ENCODE measurements around the gene EFHD1. TPM values are rescaled to one million over a fixed set of nuclear protein-coding genes. Genes with fewer than 3 reads are reported as not detected.

The EFHD1 gene
- total RNA-seq, 1 donor from 2014 or later: 2.7 TPM

DNA sequence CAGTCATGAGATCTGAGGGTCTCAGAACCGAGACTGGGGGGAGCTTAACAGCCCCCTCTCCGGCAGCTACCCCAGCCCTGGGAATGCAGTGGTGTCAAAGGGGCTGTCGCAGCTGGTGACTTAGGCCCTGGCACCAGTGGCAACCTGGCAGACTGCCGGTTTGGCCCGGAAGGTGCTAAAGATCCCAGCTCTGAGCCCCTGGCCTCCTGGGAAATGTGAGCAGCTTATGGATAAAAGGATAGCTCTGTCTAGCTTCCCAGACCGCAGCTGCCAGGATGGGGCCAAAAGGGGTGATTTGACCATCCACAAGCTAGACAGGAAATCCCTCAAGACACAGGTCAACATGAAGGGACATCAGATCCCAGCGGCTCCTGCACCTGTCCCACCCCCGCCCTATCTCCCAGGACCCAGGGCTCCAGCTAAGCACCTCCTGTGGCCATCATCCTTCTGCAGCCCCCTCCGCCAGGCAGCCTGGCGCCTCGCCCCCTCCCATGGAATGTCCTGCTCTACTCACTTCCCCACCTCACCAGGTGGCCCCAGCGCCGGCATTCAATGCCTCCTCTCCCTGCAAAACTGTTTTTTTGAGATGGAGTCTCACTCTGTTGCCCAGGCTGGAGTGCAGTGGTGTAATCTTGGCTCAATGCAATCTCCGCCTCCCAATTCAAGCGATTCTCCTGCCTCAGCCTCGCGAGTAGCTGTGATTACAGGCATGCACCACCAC, 33.2 kb upstream of the EFHD1 start:
- Mint-ChIP-seq H3K9me3 (ENCODE audit: low read depth) (no peaks in the 10 kb centered on the region), H3K27me3 (peaks cover 16% of the 10 kb centered on the region), H3K4me1 (ENCODE audit: low read depth) (no peaks in the 10 kb centered on the region), H3K27ac (no peak overlapping the region), H3K4me3 (ENCODE audit: low read depth) (no peak overlapping the region), H3K36me3 (ENCODE audit: insufficient read depth) (no peaks in the 10 kb centered on the region)
- TF ChIP-seq, protein P1, sequence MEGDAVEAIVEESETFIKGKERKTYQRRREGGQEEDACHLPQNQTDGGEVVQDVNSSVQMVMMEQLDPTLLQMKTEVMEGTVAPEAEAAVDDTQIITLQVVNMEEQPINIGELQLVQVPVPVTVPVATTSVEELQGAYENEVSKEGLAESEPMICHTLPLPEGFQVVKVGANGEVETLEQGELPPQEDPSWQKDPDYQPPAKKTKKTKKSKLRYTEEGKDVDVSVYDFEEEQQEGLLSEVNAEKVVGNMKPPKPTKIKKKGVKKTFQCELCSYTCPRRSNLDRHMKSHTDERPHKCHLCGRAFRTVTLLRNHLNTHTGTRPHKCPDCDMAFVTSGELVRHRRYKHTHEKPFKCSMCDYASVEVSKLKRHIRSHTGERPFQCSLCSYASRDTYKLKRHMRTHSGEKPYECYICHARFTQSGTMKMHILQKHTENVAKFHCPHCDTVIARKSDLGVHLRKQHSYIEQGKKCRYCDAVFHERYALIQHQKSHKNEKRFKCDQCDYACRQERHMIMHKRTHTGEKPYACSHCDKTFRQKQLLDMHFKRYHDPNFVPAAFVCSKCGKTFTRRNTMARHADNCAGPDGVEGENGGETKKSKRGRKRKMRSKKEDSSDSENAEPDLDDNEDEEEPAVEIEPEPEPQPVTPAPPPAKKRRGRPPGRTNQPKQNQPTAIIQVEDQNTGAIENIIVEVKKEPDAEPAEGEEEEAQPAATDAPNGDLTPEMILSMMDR (IDR thresholded peaks at IDR 0.05; ENCODE audit: unreplicated experiment): no peak
- no peak for DNase-seq (ENCODE audit: low spot score, unreplicated experiment)

DNA sequence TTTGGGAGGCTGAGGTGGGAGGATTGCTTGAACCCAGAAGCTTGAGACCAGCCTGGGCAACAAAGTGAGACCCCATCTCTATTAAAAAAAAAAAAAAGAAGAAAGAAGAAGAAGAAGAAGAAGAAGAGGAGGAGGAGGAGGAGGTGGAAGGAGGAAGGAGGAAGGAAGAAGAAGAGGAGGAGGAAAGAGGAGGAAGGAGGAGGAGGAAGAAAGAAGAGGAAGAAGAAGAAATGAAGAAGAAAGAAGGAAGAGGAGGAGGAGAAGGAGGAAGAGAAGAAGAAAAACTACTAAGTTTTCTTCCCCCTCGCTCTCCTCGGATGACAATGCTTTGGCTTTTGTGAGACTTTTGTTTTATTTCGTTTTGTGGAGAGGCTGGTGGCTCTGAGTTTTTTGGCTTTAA, 30.1 kb upstream of the EFHD1 start:
- no peaks in the 10 kb centered on the region for H3K36me3 Mint-ChIP-seq (ENCODE audit: insufficient read depth)
- H3K27ac Mint-ChIP-seq: no peak overlapping the region
- H3K4me1 Mint-ChIP-seq (ENCODE audit: low read depth): no peaks in the 10 kb centered on the region
- H3K4me3 Mint-ChIP-seq (ENCODE audit: low read depth): no peak overlapping the region
- no peak for DNase-seq (ENCODE audit: low spot score, unreplicated experiment)
- H3K27me3 Mint-ChIP-seq: peaks cover 16% of the 10 kb centered on the region
- no peaks in the 10 kb centered on the region for H3K9me3 Mint-ChIP-seq (ENCODE audit: low read depth)
- TF ChIP-seq, protein P1 (IDR thresholded peaks at IDR 0.05; ENCODE audit: unreplicated experiment): no peak

DNA sequence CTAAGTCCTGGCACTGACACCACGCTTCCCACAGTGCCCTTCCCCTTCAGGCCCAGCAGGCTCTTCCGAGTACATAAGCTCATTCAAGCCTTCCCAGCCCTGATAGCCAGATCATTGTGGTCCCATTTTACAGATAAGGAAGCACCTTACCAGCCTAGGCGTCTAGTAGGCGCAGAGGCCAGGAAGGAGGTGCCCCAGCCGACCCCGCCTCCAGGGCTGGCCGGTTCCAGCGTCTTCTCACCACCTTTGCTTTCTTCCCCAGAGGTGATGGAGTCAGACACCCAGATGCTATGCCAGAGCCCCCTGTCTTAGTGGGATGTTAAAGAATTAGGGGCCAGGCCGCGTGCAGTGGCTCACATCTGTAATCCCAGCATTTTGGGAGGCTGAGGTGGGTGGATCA, 28.9 kb upstream of the EFHD1 start:
- Mint-ChIP-seq H3K27me3 (peaks cover 16% of the 10 kb centered on the region), H3K36me3 (ENCODE audit: insufficient read depth) (no peaks in the 10 kb centered on the region), H3K27ac (no peak overlapping the region), H3K4me3 (ENCODE audit: low read depth) (no peak overlapping the region), H3K4me1 (ENCODE audit: low read depth) (no peaks in the 10 kb centered on the region), H3K9me3 (ENCODE audit: low read depth) (no peaks in the 10 kb centered on the region)
- no peak for DNase-seq (ENCODE audit: low spot score, unreplicated experiment)
- TF ChIP-seq, protein P1 (IDR thresholded peaks at IDR 0.05; ENCODE audit: unreplicated experiment): no peak

DNA sequence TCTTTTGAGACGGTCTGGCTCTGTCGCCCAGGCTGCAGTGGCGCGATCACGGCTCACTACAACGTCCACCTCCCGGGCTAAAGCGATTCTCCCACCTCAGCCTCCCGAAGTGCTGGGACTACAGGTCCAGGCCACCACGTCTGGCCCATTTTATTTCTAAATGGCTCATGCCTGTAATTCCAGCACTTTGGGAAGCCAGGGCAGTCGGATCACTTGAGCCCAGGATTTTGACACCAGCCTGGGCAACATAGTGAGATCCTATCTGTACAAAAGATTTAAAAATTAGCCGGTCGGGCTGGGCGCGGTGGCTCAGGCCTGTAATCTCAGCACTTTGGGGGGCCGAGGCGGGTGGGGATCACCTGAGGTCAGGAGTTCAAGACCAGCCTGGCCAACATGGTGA, 26.4 kb upstream of the EFHD1 start:
- H3K4me1 Mint-ChIP-seq (ENCODE audit: low read depth): no peaks in the 10 kb centered on the region
- no peak overlapping the region for H3K4me3 Mint-ChIP-seq (ENCODE audit: low read depth)
- H3K9me3 Mint-ChIP-seq (ENCODE audit: low read depth): no peaks in the 10 kb centered on the region
- DNase-seq (ENCODE audit: low spot score, unreplicated experiment): no peak
- H3K36me3 Mint-ChIP-seq (ENCODE audit: insufficient read depth): no peaks in the 10 kb centered on the region
- H3K27ac Mint-ChIP-seq: no peak overlapping the region
- TF ChIP-seq, protein P1 (IDR thresholded peaks at IDR 0.05; ENCODE audit: unreplicated experiment): no peak
- peaks cover 16% of the 10 kb centered on the region for H3K27me3 Mint-ChIP-seq

DNA sequence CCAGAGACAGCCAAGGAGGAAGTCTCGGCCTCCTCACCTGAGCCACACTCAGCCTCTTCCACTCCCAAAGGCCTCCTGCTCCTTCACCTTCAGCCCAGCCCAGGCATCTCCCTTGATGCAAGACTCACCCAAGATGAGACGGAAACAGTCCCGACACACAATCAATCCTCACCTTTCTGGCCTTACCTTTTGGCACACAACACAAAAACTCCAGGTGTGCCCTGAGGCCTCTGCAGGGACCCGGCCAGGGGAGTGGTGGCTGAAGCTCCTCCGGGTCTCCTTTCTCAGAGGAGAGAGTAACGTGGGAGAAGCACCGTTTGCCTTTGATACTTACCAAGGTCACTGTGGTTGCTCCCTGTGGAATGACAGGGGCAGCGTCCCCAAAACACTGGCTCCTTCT, 23.8 kb upstream of the EFHD1 start:
- no peaks in the 10 kb centered on the region for H3K9me3 Mint-ChIP-seq (ENCODE audit: low read depth)
- no peak overlapping the region for H3K27ac Mint-ChIP-seq
- H3K4me3 Mint-ChIP-seq (ENCODE audit: low read depth): no peak overlapping the region
- peaks cover under 1% of the 10 kb centered on the region for H3K27me3 Mint-ChIP-seq
- no peaks in the 10 kb centered on the region for H3K36me3 Mint-ChIP-seq (ENCODE audit: insufficient read depth)
- TF ChIP-seq, protein P1 (IDR thresholded peaks at IDR 0.05; ENCODE audit: unreplicated experiment): no peak
- no peaks in the 10 kb centered on the region for H3K4me1 Mint-ChIP-seq (ENCODE audit: low read depth)
- no peak for DNase-seq (ENCODE audit: low spot score, unreplicated experiment)
